Glomerular visceral epithelial cell (primary cell): ENCODE measurements around the gene TSEN15.
"Not testable (repeated sequence)": the region's sequence is repeated elsewhere in the genome, so short reads cannot be mapped to it uniquely, and the experiment has no call there.

ENCODE experiments used
- DNase-seq: peaks from one replicate; pipeline ENCODE4 v3.0.0-alpha.2; 2016; ENCODE audit errors: extremely low spot score

TSEN15 gene

GRCh38 chr1:184053881-184054280 is 2.4 kb downstream of the TSEN15 start:
- no peak for DNase-seq

- DNase-seq = peak; percentile 67
These were observed 5.5 kb downstream of the TSEN15 start for GRCh38 chr1:184056921-184057555.

GRCh38 chr1:184059887-184060286 is 8.4 kb downstream of the TSEN15 start:
- DNase-seq = no peak

GRCh38 chr1:184060316-184060715 is 8.8 kb downstream of the TSEN15 start:
- DNase-seq = no peak

GRCh38 chr1:184061396-184062003 is 10.0 kb downstream of the TSEN15 start:
- DNase-seq = peak; percentile 27

- DNase-seq = no peak
These were observed 11.2 kb downstream of the TSEN15 start for GRCh38 chr1:184062640-184063286.

GRCh38 chr1:184065559-184065958 is 14.0 kb downstream of the TSEN15 start:
- no peak for DNase-seq

- DNase-seq = no peak
These were observed 16.8 kb downstream of the TSEN15 start for GRCh38 chr1:184068354-184068753.

- DNase-seq = no peak
These were observed 18.1 kb downstream of the TSEN15 start for GRCh38 chr1:184069675-184070074.

- DNase-seq = no peak
These were observed 20.8 kb downstream of the TSEN15 start for GRCh38 chr1:184072376-184072775.

- DNase-seq = no peak
These were observed 22.9 kb downstream of the TSEN15 start for GRCh38 chr1:184074383-184074782.

GRCh38 chr1:184075055-184076029 is 23.8 kb downstream of the TSEN15 start:
- DNase-seq = peak; percentile 56

- no peak for DNase-seq
These were observed 27.2 kb downstream of the TSEN15 start for GRCh38 chr1:184078564-184079249.

GRCh38 chr1:184080309-184080708 is 28.8 kb downstream of the TSEN15 start:
- no peak for DNase-seq

GRCh38 chr1:184082541-184083415 is 31.2 kb downstream of the TSEN15 start:
- no peak for DNase-seq

- no peak for DNase-seq
These were observed 34.1 kb downstream of the TSEN15 start for GRCh38 chr1:184085667-184086066.

- DNase-seq = no peak
These were observed 36.5 kb downstream of the TSEN15 start for GRCh38 chr1:184088037-184088436.

GRCh38 chr1:184093071-184093470 is 41.5 kb downstream of the TSEN15 start:
- DNase-seq = no peak

GRCh38 chr1:184096005-184096404 is 44.5 kb downstream of the TSEN15 start:
- no peak for DNase-seq

- DNase-seq = not testable (repeated sequence)
These were observed 45.0 kb downstream of the TSEN15 start for GRCh38 chr1:184096580-184096979.
